Type B pancreatic cell (in vitro differentiated cells): ENCODE results near the gene STPG2. TPM values are rescaled to one million over a fixed set of nuclear protein-coding genes. Genes with fewer than 3 reads are reported as not detected.
A peak's percentile ranks its signal among the peaks of the same experiment; 100 is the strongest.

Experiments used
- DNase-seq: peaks from one replicate; pipeline ENCODE4 v3.0.0; 2021; ENCODE audit warnings: mixed read lengths; ENCODE audit not compliant: unreplicated experiment; ENCODE audit errors: extremely low spot score
- H3K27ac Mint-ChIP-seq: 2 replicates; pipeline ENCODE4 v1.8.0; 2021; ENCODE audit warnings: mild to moderate bottlenecking, mixed read lengths
- H3K27me3 Mint-ChIP-seq: 2 replicates; pipeline ENCODE4 v1.8.0; 2021; ENCODE audit warnings: mixed read lengths
- H3K36me3 Mint-ChIP-seq: 2 replicates; pipeline ENCODE4 v1.8.0; 2021; ENCODE audit warnings: mixed read lengths
- H3K4me1 Mint-ChIP-seq: one replicate; pipeline ENCODE4 v1.8.0; 2021; ENCODE audit warnings: mixed read lengths; ENCODE audit not compliant: unreplicated experiment
- H3K4me3 Mint-ChIP-seq: 2 replicates; pipeline ENCODE4 v1.8.0; 2021; ENCODE audit warnings: mild to moderate bottlenecking, mixed read lengths
- H3K9me3 Mint-ChIP-seq: 2 replicates; pipeline ENCODE4 v1.8.0; 2021; ENCODE audit warnings: mixed read lengths
- total RNA-seq: library from RNA; stranded (reverse); gene quantifications from 2 replicates; pipeline ENCODE4 v1.2.1, GENCODE V29; 2021; ENCODE audit warnings: low replicate concordance
- TF ChIP-seq, protein P1 (sequence below): fragments of 200-600 bp; sonication (generic); conservative IDR thresholded peaks from 2 replicates; pipeline ENCODE4 v1.5.0; 2021; ENCODE audit warnings: antibody characterized with exemption, mild to moderate bottlenecking

Gene STPG2
- total RNA-seq, 1 donor from 2014 or later: 0.29 TPM

DNA sequence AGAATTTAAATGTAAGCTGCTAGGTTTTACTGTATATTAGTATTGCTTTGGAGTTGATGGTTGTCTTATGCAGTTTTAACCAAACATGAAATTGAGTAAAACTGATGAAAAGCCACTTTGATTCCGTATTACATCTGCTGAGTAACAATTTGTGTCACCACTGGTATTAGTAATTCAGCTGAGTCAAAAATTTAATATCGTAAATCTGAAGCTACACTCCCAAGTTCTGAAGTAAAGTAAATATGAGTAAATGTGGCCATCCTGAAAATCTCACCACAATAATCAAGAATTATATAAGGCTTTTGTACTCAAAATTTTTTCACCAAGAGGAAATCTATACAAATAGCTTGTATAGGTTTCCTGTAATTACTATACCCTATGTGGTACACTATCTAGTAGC lies 142.3 kb downstream of the STPG2 start:
- Mint-ChIP-seq H3K36me3 (no peaks in the 10 kb centered on the region), H3K27ac (no peak overlapping the region), H3K4me1 (no peaks in the 10 kb centered on the region)

DNA sequence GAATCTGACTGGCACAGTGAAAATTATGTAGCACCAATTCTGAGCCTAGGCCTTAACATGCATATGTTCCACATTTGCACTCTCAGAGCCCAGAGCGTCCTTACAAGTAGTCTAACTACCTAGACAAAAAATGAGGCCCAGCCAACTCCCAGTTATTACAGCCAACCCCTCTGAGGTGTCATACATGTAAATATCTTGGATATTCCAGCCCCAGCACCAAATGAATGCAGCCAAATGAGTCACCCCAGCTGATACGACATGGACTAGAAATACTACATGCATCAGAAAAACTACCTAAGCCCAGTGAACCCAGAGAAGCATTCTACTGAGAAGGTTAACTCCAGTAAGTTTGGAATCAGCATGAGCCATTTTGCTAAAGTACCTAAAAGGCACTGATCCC lies 145.1 kb downstream of the STPG2 start:
- Mint-ChIP-seq H3K4me3 (no peak overlapping the region), H3K27ac (no peak overlapping the region), H3K27me3 (no peaks in the 10 kb centered on the region), H3K9me3 (no peaks in the 10 kb centered on the region), H3K4me1 (no peaks in the 10 kb centered on the region), H3K36me3 (no peaks in the 10 kb centered on the region)
- TF ChIP-seq, protein P1, sequence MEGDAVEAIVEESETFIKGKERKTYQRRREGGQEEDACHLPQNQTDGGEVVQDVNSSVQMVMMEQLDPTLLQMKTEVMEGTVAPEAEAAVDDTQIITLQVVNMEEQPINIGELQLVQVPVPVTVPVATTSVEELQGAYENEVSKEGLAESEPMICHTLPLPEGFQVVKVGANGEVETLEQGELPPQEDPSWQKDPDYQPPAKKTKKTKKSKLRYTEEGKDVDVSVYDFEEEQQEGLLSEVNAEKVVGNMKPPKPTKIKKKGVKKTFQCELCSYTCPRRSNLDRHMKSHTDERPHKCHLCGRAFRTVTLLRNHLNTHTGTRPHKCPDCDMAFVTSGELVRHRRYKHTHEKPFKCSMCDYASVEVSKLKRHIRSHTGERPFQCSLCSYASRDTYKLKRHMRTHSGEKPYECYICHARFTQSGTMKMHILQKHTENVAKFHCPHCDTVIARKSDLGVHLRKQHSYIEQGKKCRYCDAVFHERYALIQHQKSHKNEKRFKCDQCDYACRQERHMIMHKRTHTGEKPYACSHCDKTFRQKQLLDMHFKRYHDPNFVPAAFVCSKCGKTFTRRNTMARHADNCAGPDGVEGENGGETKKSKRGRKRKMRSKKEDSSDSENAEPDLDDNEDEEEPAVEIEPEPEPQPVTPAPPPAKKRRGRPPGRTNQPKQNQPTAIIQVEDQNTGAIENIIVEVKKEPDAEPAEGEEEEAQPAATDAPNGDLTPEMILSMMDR: no peak
- no peak for DNase-seq

More for the DNA sequence above, 142.3 kb downstream of the STPG2 start:
- Mint-ChIP-seq H3K27me3 (no peaks in the 10 kb centered on the region), H3K4me3 (no peak overlapping the region), H3K9me3 (no peaks in the 10 kb centered on the region)
- no peak for DNase-seq
- TF ChIP-seq, protein P1: no peak

DNA sequence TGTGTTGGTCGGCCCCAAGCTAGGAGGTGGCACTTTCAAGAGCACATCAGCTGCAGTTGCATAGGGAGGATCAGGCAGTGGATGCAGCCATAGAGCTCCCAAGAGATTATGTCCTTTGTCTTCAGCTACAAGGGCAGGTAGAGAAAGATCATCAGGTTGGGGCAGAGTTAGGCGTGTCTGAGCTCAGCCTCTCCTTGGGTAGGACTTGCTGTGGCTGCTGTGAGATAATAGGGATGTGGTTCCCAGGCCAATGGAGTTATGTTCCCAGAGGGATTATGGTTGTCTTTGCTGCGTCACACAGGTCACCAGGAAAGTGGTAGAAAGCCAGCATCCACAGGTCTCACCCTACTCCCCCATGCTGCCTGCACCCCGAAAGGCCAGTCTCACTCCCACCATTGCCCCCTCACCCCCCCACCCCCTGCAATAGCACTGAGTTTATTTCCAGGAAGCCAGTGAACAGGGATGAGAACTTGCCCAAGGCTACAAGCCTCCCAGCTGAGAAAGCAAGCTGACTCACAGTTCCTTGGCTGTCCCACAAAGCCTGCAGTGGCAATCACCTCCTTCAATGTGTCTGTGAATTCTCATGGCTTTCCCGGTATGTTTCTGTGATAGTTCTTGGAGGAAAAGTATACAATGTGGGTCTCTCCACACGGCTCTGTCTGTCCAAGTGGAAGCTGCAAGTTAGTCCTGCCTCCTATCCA lies 148.4 kb downstream of the STPG2 start:
- Mint-ChIP-seq H3K27ac (no peak overlapping the region), H3K4me1 (no peaks in the 10 kb centered on the region), H3K4me3 (no peak overlapping the region), H3K9me3 (no peaks in the 10 kb centered on the region), H3K36me3 (no peaks in the 10 kb centered on the region), H3K27me3 (no peaks in the 10 kb centered on the region)
- DNase-seq: no peak
- TF ChIP-seq, protein P1: no peak

DNA sequence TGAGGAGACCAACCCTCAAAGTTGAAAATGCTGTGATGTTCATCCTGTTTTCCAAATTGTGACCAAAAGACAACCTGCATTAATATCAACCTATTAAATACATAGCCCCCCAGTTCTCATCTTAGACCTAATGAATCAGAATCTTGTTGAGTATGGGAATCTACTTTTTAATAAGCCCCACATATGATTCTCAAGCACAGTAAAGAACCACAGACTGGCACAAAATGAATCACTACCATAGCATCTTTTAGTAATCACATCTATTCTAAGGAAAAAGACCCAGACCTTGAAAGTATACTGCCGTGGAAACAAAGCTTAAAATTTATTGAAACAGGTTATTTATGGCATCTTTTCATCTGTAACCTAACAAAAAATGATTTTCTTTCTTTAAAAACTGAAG lies 152.9 kb downstream of the STPG2 start:
- Mint-ChIP-seq H3K27me3 (no peaks in the 10 kb centered on the region), H3K27ac (no peak overlapping the region), H3K4me3 (no peak overlapping the region), H3K4me1 (no peaks in the 10 kb centered on the region), H3K9me3 (no peaks in the 10 kb centered on the region), H3K36me3 (no peaks in the 10 kb centered on the region)
- TF ChIP-seq, protein P1: no peak
- no peak for DNase-seq

DNA sequence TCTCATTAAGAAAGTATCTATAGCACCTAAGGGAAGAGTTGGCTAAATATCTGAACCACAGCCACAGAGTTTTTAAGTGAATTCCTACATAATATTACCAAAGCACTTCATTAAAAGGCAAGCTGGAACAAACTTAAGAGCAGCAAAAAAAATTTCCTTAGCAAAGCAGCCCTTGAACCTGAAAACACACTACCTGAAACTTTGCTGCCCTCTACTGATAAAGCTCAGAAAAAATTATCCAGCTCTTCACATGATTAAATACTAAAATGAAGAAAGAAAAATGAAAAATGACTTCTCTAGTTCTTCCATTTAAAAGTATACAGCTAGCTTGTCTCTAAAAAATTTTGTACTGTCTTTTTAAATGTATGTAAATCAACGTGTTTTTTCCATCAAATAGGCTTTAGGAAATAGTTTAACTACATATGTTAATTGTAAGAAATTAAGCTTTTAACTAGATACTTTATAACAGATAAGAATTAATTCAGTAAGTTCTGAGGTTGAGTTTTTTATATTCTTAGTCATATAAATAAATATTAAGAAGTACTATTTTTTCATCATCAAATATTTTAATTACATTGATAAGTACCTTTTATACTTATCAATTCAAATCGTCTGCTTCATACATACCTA lies 156.1 kb downstream of the STPG2 start:
- H3K27ac Mint-ChIP-seq: no peak overlapping the region
- no peaks in the 10 kb centered on the region for H3K27me3 Mint-ChIP-seq

More for the DNA sequence above, 156.1 kb downstream of the STPG2 start:
- DNase-seq: no peak
- H3K4me1 Mint-ChIP-seq: no peaks in the 10 kb centered on the region
- TF ChIP-seq, protein P1: peak; percentile 80
- no peaks in the 10 kb centered on the region for H3K36me3 Mint-ChIP-seq
- no peaks in the 10 kb centered on the region for H3K9me3 Mint-ChIP-seq
- no peak overlapping the region for H3K4me3 Mint-ChIP-seq
